Measurements from ENCODE around the gene KDM5A.

Gene KDM5A

GRCh38 chr12:275812-276211 is 113.3 kb downstream of the KDM5A start:
- no peak for DNase-seq (ENCODE audit: low read depth)
- TF ChIP-seq, protein P1, sequence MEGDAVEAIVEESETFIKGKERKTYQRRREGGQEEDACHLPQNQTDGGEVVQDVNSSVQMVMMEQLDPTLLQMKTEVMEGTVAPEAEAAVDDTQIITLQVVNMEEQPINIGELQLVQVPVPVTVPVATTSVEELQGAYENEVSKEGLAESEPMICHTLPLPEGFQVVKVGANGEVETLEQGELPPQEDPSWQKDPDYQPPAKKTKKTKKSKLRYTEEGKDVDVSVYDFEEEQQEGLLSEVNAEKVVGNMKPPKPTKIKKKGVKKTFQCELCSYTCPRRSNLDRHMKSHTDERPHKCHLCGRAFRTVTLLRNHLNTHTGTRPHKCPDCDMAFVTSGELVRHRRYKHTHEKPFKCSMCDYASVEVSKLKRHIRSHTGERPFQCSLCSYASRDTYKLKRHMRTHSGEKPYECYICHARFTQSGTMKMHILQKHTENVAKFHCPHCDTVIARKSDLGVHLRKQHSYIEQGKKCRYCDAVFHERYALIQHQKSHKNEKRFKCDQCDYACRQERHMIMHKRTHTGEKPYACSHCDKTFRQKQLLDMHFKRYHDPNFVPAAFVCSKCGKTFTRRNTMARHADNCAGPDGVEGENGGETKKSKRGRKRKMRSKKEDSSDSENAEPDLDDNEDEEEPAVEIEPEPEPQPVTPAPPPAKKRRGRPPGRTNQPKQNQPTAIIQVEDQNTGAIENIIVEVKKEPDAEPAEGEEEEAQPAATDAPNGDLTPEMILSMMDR (IDR thresholded peaks at IDR 0.05; ENCODE audit: low read depth, low read length): no peak
- TF ChIP-seq POLR2A (IDR thresholded peaks at IDR 0.05; ENCODE audit: extremely low read depth, insufficient read length) (no peak), MYC (IDR thresholded peaks at IDR 0.05; ENCODE audit: low read depth, low read length) (no peak)
- TF ChIP-seq, protein P2, sequence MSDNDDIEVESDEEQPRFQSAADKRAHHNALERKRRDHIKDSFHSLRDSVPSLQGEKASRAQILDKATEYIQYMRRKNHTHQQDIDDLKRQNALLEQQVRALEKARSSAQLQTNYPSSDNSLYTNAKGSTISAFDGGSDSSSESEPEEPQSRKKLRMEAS (IDR thresholded peaks at IDR 0.05; ENCODE audit: low read depth, low read length): no peak
- H3K4me3 ChIP-seq (ENCODE audit: low read depth, low read length): no peak overlapping the region

GRCh38 chr12:273382-273781 is 115.7 kb downstream of the KDM5A start:
- TF ChIP-seq, protein P1 (IDR thresholded peaks at IDR 0.05; ENCODE audit: low read depth, low read length): no peak
- no peak for TF ChIP-seq POLR2A (IDR thresholded peaks at IDR 0.05; ENCODE audit: extremely low read depth, insufficient read length)
- no peak for TF ChIP-seq MYC (IDR thresholded peaks at IDR 0.05; ENCODE audit: low read depth, low read length)
- TF ChIP-seq, protein P2 (IDR thresholded peaks at IDR 0.05; ENCODE audit: low read depth, low read length): no peak
- H3K4me3 ChIP-seq (ENCODE audit: low read depth, low read length): no peak overlapping the region
- DNase-seq (ENCODE audit: low read depth): no peak

GRCh38 chr12:272942-273341 is 116.2 kb downstream of the KDM5A start:
- DNase-seq (ENCODE audit: low read depth): no peak
- TF ChIP-seq, protein P1 (IDR thresholded peaks at IDR 0.05; ENCODE audit: low read depth, low read length): no peak
- TF ChIP-seq POLR2A (IDR thresholded peaks at IDR 0.05; ENCODE audit: extremely low read depth, insufficient read length) (no peak), MYC (IDR thresholded peaks at IDR 0.05; ENCODE audit: low read depth, low read length) (no peak)
- TF ChIP-seq, protein P2 (IDR thresholded peaks at IDR 0.05; ENCODE audit: low read depth, low read length): no peak
- no peak overlapping the region for H3K4me3 ChIP-seq (ENCODE audit: low read depth, low read length)

GRCh38 chr12:271161-271560 is 118.0 kb downstream of the KDM5A start:
- TF ChIP-seq, protein P2 (IDR thresholded peaks at IDR 0.05; ENCODE audit: low read depth, low read length): no peak
- DNase-seq (ENCODE audit: low read depth): no peak
- no peak overlapping the region for H3K4me3 ChIP-seq (ENCODE audit: low read depth, low read length)

DNA sequence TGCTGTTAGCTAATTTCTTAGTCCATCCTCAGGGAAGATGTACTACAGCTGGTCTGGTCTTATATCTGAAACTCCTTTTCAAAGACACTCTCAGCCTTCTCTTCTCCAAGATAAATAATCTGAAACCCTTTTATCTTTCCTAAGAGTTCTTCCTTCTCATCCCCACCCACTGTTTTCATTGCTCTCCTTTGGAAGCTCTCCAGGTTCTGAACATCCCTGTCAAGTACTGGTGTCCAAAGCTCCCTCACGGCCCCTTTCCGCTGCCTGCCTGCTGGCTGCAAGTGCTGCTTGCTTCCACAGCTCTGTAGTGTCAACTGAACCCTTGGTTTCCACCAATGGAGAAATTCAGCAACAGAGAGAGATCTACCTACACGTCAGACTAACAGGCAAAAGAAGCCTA is 119.9 kb downstream of the KDM5A start:
- H3K4me3 ChIP-seq (ENCODE audit: low read depth, low read length): no peak overlapping the region
- TF ChIP-seq, protein P2 (IDR thresholded peaks at IDR 0.05; ENCODE audit: low read depth, low read length): no peak
- TF ChIP-seq, protein P1 (IDR thresholded peaks at IDR 0.05; ENCODE audit: low read depth, low read length): no peak
- TF ChIP-seq MYC (IDR thresholded peaks at IDR 0.05; ENCODE audit: low read depth, low read length) (no peak), POLR2A (IDR thresholded peaks at IDR 0.05; ENCODE audit: extremely low read depth, insufficient read length) (no peak)
- no peak for DNase-seq (ENCODE audit: low read depth)

DNA sequence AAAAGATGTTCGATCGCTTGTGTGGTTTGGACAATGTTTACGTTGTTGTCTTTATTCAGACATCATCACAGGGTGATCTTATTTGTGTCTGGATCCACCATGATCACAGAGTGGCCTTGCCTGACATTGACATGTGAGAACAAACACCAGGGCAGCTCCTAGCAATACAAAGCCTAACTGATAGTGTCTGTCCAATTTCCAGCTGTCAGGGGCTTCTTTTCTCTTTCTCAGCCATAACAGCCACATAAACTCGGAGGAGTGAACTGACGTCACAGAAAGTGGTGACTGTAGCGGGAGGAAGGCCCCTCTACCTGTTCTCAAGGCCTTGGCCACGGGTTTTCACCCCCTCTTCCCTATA is 120.7 kb downstream of the KDM5A start:
- DNase-seq (ENCODE audit: low read depth): no peak
- no peak for TF ChIP-seq MYC (IDR thresholded peaks at IDR 0.05; ENCODE audit: low read depth, low read length)
- TF ChIP-seq, protein P1 (IDR thresholded peaks at IDR 0.05; ENCODE audit: low read depth, low read length): no peak
- TF ChIP-seq POLR2A (IDR thresholded peaks at IDR 0.05; ENCODE audit: extremely low read depth, insufficient read length): no peak
- TF ChIP-seq, protein P2 (IDR thresholded peaks at IDR 0.05; ENCODE audit: low read depth, low read length): no peak

More for the DNA sequence above, 120.7 kb downstream of the KDM5A start:
- H3K4me3 ChIP-seq (ENCODE audit: low read depth, low read length): no peak overlapping the region
